IMR-90 (cell line): ENCODE measurements around the gene GNB2. TPM values are rescaled to one million over a fixed set of nuclear protein-coding genes. Genes with fewer than 3 reads are reported as not detected.

Source experiments
- ATAC-seq: fragments of 200-7000 bp; cut with Tn5 transposase; 2 replicates; pipeline ENCODE4 v1.9.1; 2020; ENCODE audit warnings: low read depth, mild to moderate bottlenecking, moderate library complexity
- BruUV-seq: library from RNA; stranded (reverse); fragments of 400-500 nt; replicated peaks from 2 replicates; lab custom pipeline; 2021; lab: Mats Ljungman, UMichigan
- CTCF ChIA-PET: fragments of 300-600 bp; formaldehyde crosslinking; extraction: SDS; loops from one replicate; lab custom pipeline; 2021; ENCODE audit warnings: antibody characterized with exemption; lab: Yijun Ruan, JAX
- POLR2A ChIA-PET: fragments of 300-600 bp; sonication (Branson Sonifier 250); formaldehyde crosslinking; loops from one replicate; lab custom pipeline; 2022; ENCODE audit warnings: antibody characterized with exemption; ENCODE audit not compliant: unreplicated experiment; lab: Charles Lee
- DNase-seq: peaks from one replicate; pipeline ENCODE4 v3.0.0; 2013
- H2AFZ ChIP-seq: replicated peaks from 2 replicates; pipeline ENCODE3; 2013; ENCODE audit warnings: low read length, mild to moderate bottlenecking; ENCODE audit not compliant: poor library complexity
- H2AK5ac ChIP-seq: 2 replicates; pipeline ENCODE4 v1.6.1; 2013; ENCODE audit warnings: low read depth, low read length, inconsistent platforms
- H2AK9ac ChIP-seq: replicated peaks from 2 replicates; pipeline ENCODE3; 2013; ENCODE audit warnings: mild to moderate bottlenecking, low read depth, low read length, moderate library complexity; ENCODE audit not compliant: poor library complexity
- H2BK120ac ChIP-seq: 2 replicates; pipeline ENCODE4 v1.6.1; 2013; ENCODE audit warnings: low read depth, low read length, inconsistent platforms
- H2BK15ac ChIP-seq: 3 replicates; pipeline ENCODE4 v1.6.1; 2013; ENCODE audit warnings: low read depth, low read length, inconsistent platforms
- H2BK20ac ChIP-seq: 2 replicates; pipeline ENCODE4 v1.6.1; 2013; ENCODE audit warnings: low read depth, mild to moderate bottlenecking, inconsistent platforms, low read length, moderate library complexity
- H2BK5ac ChIP-seq: 2 replicates; pipeline ENCODE4 v1.6.1; 2013; ENCODE audit warnings: mild to moderate bottlenecking, low read depth, low read length, inconsistent platforms; ENCODE audit not compliant: poor library complexity, severe bottlenecking
- H3K14ac ChIP-seq: replicated peaks from 2 replicates; pipeline ENCODE4 v1.6.1; 2013; ENCODE audit warnings: low read depth, low read length, inconsistent platforms
- H3K18ac ChIP-seq: 2 replicates; pipeline ENCODE4 v1.6.1; 2013; ENCODE audit warnings: low read depth, low read length, control low read depth
- H3K23ac ChIP-seq: 2 replicates; pipeline ENCODE4 v1.6.1; 2013; ENCODE audit warnings: low read depth, low read length, inconsistent platforms
- H3K27ac ChIP-seq: 2 replicates; pipeline ENCODE4 v1.5.1; 2013; ENCODE audit warnings: mild to moderate bottlenecking, control low read depth, low read length; ENCODE audit not compliant: insufficient read depth
- H3K27me3 ChIP-seq: 2 replicates; pipeline ENCODE4 v1.6.1; 2013; ENCODE audit warnings: low read length; ENCODE audit not compliant: control insufficient read depth, insufficient read depth
- H3K36me3 ChIP-seq: 2 replicates; pipeline ENCODE4 v1.6.1; 2013; ENCODE audit warnings: low read length, mixed read lengths; ENCODE audit not compliant: control insufficient read depth, insufficient read depth
- H3K4ac ChIP-seq: 2 replicates; pipeline ENCODE4 v1.6.1; 2013; ENCODE audit warnings: low read depth, low read length, inconsistent platforms
- H3K4me1 ChIP-seq: 2 replicates; pipeline ENCODE4 v1.6.1; 2013; ENCODE audit warnings: low read length, mixed read lengths; ENCODE audit not compliant: control insufficient read depth, insufficient read depth
- H3K4me2 ChIP-seq: 2 replicates; pipeline ENCODE4 v1.6.1; 2013; ENCODE audit warnings: low read depth, mild to moderate bottlenecking, control low read depth, low read length, moderate library complexity
- H3K4me3 ChIP-seq: 2 replicates; pipeline ENCODE4 v1.5.1; 2013; ENCODE audit warnings: low read depth, mild to moderate bottlenecking, control low read depth, low read length, moderate library complexity; ENCODE audit not compliant: insufficient read depth
- H3K56ac ChIP-seq: 2 replicates; pipeline ENCODE4 v1.6.1; 2013; ENCODE audit warnings: low read length, inconsistent platforms; ENCODE audit not compliant: insufficient read depth; ENCODE audit errors: extremely low read depth
- H3K79me1 ChIP-seq, 2 experiments: 2 replicates each; pipeline ENCODE4 v1.6.1; 2013; ENCODE audit warnings: low read length in 2 of 2, inconsistent platforms in 1 of 2, low read depth in 1 of 2
- H3K9ac ChIP-seq: 2 replicates; pipeline ENCODE4 v1.6.1; 2013; ENCODE audit warnings: low read depth, low read length, control low read depth
- H3K9me1 ChIP-seq: 2 replicates; pipeline ENCODE4 v1.6.1; 2013; ENCODE audit warnings: low read length, inconsistent platforms; ENCODE audit not compliant: insufficient read depth
- H3K9me3 ChIP-seq: 2 replicates; pipeline ENCODE4 v1.6.1; 2013; ENCODE audit warnings: low read length; ENCODE audit not compliant: control insufficient read depth, insufficient read depth
- H4K20me1 ChIP-seq: 2 replicates; pipeline ENCODE4 v1.6.1; 2013; ENCODE audit warnings: low read length, inconsistent platforms; ENCODE audit not compliant: insufficient read depth
- H4K5ac ChIP-seq: 2 replicates; pipeline ENCODE4 v1.6.1; 2013; ENCODE audit warnings: mild to moderate bottlenecking, low read depth, low read length, control low read depth
- H4K8ac ChIP-seq, 2 experiments: 2 replicates each; pipeline ENCODE4 v1.6.1; 2013; ENCODE audit warnings: low read depth in 2 of 2, low read length in 2 of 2, control low read depth in 1 of 2, inconsistent platforms in 1 of 2
- H4K91ac ChIP-seq: 2 replicates; pipeline ENCODE4 v1.6.1; 2013; ENCODE audit warnings: low read depth, low read length, inconsistent platforms; ENCODE audit not compliant: insufficient read depth
- BHLHE40 ChIP-seq: fragments of 150-350 bp; IDR thresholded peaks from 2 replicates; pipeline ENCODE4 v1.6.1; 2016; ENCODE audit warnings: mild to moderate bottlenecking, low read depth, low read length
- CEBPB ChIP-seq: IDR thresholded peaks from 2 replicates; pipeline ENCODE4 v1.6.1; 2012; ENCODE audit warnings: low read depth, low read length, improper control_type of control experiment
- ELK1 ChIP-seq: fragments of 150-350 bp; IDR thresholded peaks from 2 replicates; pipeline ENCODE4 v1.6.1; 2016; ENCODE audit warnings: low read depth, mild to moderate bottlenecking, low read length, moderate library complexity, borderline replicate concordance
- MAZ ChIP-seq: IDR thresholded peaks from 2 replicates; pipeline ENCODE4 v1.6.1; 2012; ENCODE audit warnings: low read depth, mild to moderate bottlenecking, low read length, improper control_type of control experiment, moderate library complexity, borderline replicate concordance
- MXI1 ChIP-seq: IDR thresholded peaks from 2 replicates; pipeline ENCODE4 v1.6.1; 2012; ENCODE audit warnings: low read depth, mild to moderate bottlenecking, low read length, moderate library complexity, borderline replicate concordance
- NFE2L2 ChIP-seq: fragments of 150-350 bp; IDR thresholded peaks from 2 replicates; pipeline ENCODE4 v1.6.1; 2016; ENCODE audit warnings: low read depth, mild to moderate bottlenecking, low read length
- RAD21 ChIP-seq: IDR thresholded peaks from 2 replicates; pipeline ENCODE4 v1.6.1; 2012; ENCODE audit warnings: low read length, improper control_type of control experiment
- RFX5 ChIP-seq: IDR thresholded peaks from 2 replicates; pipeline ENCODE4 v1.8.0; 2012; ENCODE audit warnings: low read depth, mild to moderate bottlenecking, low read length, moderate library complexity
- SMC3 ChIP-seq: fragments of 150-350 bp; IDR thresholded peaks from 2 replicates; pipeline ENCODE4 v1.6.1; 2016; ENCODE audit warnings: low read depth, mild to moderate bottlenecking, antibody characterized with exemption, low read length, moderate library complexity
- USF2 ChIP-seq: fragments of 150-350 bp; IDR thresholded peaks from 2 replicates; pipeline ENCODE4 v1.6.1; 2017; ENCODE audit warnings: mild to moderate bottlenecking, antibody characterized with exemption, low read length, low read depth
- WGBS, 2 experiments: methylation state at CpG; one replicate each; pipeline versions ENCODE4 v1.1.5 to v1.1.7; 2013; ENCODE audit warnings: missing lambda C conversion rate in 2 of 2; ENCODE audit not compliant: insufficient read length in 1 of 2; ENCODE audit errors: extremely low coverage in 2 of 2; 5-methylcytosine and 5-hydroxymethylcytosine counted together
- dilution Hi-C: fragments of 300-500 bp; cut with HindIII; formaldehyde crosslinking; loops from one replicate; pipeline ENCODE4 v1.14.3; 2018; ENCODE audit warnings: low sequenced_read_pairs; ENCODE audit not compliant: unreplicated experiment
- in situ Hi-C: fragments of 300-500 bp; cut with MboI; formaldehyde crosslinking; loops from 3 replicates; pipeline ENCODE4 v1.14.3; 2019; ENCODE audit warnings: low sequenced_read_pairs, inconsistent platforms, mixed read lengths
- intact Hi-C: fragments of 100-400 bp; cut with micrococcal nuclease; formaldehyde crosslinking; loops from 2 replicates; pipeline ENCODE4 v1.10.0; 2022
- polyA plus RNA-seq, 3 experiments: library from polyadenylated mRNA; depleted of rRNA; stranded (reverse); fragments of >200 nt; gene quantifications; 2 replicates each; pipeline ENCODE4 v1.2.3, GENCODE V29; 2012; ENCODE audit warnings: low replicate concordance in 1 of 3
- total RNA-seq: library from RNA; depleted of rRNA; stranded (reverse); fragments of >200 nt; gene quantifications from 2 replicates; pipeline ENCODE4 v1.2.3, GENCODE V29; 2012

GNB2 gene
- total and polyA plus RNA-seq, 2 of the 4 experiments (the other 2 are of a cell fraction), result 62.0 to 279 TPM

GRCh38 chr7:100667331-100668068 is 6.0 kb upstream of the GNB2 start:
- H3K4me1 ChIP-seq, result no peaks in the 10 kb centered on the region
- no peak overlapping the region for H3K9ac ChIP-seq
- no peak overlapping the region for H2AK9ac ChIP-seq
- no peak overlapping the region for H2BK15ac ChIP-seq
- no peak overlapping the region for H3K23ac ChIP-seq
- no peaks in the 10 kb centered on the region for H3K36me3 ChIP-seq
- H3K4me2 ChIP-seq, result no peak overlapping the region
- H4K5ac ChIP-seq, result no peak overlapping the region
- BruUV-seq, result no TSS peak
- no peak overlapping the region for H4K91ac ChIP-seq
- no peaks in the 10 kb centered on the region for H3K79me1 ChIP-seq
- H4K8ac ChIP-seq, result no peak overlapping the region
- no peak overlapping the region for H2BK120ac ChIP-seq
- dilution Hi-C loops, result no loop called here
- no peak overlapping the region for H3K4me3 ChIP-seq
- H2AFZ ChIP-seq, result no peak overlapping the region
- no peaks in the 10 kb centered on the region for H3K9me3 ChIP-seq
- in situ Hi-C loops, result loop anchor here (5.0 kb wide), 1 partner anchor 100 kb away; no protein-coding TSS in a partner anchor
- TF ChIP-seq NFE2L2 (no peak), SMC3 (no peak), MXI1 (no peak), RAD21 (no peak), CEBPB (no peak), USF2 (no peak), BHLHE40 (no peak), RFX5 (no peak), ELK1 (no peak), MAZ (no peak)
- 0 out of 2 replicates have a peak, but pooled peaks cover 2% of the 10 kb centered on the region for H3K9me1 ChIP-seq
- H3K18ac ChIP-seq, result no peak overlapping the region
- ChIA-PET POLR2A (no interaction called here), CTCF (no interaction called here)
- intact Hi-C loops, result no loop called here
- WGBS, 2 experiments, result 77% methylated on average over 14 of the region's 16 CpGs; no CpG with 5 or more reads in 1 of the 2 experiments
- H2BK20ac ChIP-seq, result no peak overlapping the region
- no peak overlapping the region for H3K14ac ChIP-seq
- no peaks in the 10 kb centered on the region; the same call in 1 of the 2 replicates for H3K27me3 ChIP-seq
- H3K4ac ChIP-seq, result no peak overlapping the region
- H4K20me1 ChIP-seq, result no peaks in the 10 kb centered on the region
- H2BK5ac ChIP-seq, result no peak overlapping the region
- no peak for DNase-seq
- no peak for ATAC-seq
- no peak overlapping the region for H2AK5ac ChIP-seq
- no peak overlapping the region for H3K27ac ChIP-seq
- no peak overlapping the region for H3K56ac ChIP-seq
